ENCODE data around the gene DSC1.

DNA sequence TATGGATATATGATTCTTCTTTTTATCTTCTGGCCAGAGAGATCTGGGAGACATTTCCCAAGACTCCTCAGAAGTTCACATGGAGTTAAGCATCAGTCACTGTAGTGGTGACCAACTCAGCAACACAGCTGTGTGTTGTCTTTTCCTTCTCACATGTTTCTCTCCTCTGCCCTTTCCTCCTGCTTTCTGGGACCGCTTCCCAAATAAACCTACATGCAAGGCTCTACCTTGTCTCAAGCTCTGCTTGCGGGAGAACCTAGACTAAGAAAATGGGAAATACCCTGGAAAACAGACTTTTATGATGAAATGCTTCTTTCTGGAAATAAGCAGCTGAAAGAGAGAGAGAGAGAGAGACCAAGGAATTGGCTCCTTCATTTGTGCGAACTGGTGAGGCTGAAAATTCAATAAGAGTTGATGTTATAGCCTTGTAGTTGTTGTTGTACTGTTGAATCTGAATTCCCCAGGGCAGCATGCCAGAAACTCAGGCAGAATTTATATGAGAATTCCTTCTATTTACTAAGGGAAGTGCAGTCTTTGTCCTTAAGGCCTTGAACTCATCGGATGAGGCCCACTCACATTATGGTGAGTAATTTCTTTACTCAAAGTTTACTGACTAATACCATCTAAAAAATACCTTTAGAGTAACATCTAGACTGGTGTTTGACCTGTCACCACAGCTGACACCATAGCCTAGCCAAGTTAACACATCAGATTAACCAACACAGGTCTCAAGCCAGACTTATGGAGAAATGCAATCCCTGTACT is 22.7 kb upstream of the DSC1 start:
- TF ChIP-seq, protein P1, sequence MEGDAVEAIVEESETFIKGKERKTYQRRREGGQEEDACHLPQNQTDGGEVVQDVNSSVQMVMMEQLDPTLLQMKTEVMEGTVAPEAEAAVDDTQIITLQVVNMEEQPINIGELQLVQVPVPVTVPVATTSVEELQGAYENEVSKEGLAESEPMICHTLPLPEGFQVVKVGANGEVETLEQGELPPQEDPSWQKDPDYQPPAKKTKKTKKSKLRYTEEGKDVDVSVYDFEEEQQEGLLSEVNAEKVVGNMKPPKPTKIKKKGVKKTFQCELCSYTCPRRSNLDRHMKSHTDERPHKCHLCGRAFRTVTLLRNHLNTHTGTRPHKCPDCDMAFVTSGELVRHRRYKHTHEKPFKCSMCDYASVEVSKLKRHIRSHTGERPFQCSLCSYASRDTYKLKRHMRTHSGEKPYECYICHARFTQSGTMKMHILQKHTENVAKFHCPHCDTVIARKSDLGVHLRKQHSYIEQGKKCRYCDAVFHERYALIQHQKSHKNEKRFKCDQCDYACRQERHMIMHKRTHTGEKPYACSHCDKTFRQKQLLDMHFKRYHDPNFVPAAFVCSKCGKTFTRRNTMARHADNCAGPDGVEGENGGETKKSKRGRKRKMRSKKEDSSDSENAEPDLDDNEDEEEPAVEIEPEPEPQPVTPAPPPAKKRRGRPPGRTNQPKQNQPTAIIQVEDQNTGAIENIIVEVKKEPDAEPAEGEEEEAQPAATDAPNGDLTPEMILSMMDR (conservative IDR thresholded peaks at IDR 0.05; ENCODE audit: low read depth, low read length) = no peak
- no peak for TF ChIP-seq EZH2 (IDR thresholded peaks at IDR 0.05; ENCODE audit: low read length, unreplicated experiment)
